Mammary epithelial cell (primary cell): ENCODE data around the gene CHRM4.

Experiments
- CTCF ChIP-seq, 2 donors: IDR thresholded peaks in 1 of 2; conservative IDR thresholded peaks in 1 of 2; 2 replicates each; pipeline ENCODE4 v1.5.1; 2011 to 2012; ENCODE audit warnings: inconsistent platforms in 2 of 2, low read length in 2 of 2, mild to moderate bottlenecking in 2 of 2, control low read depth in 1 of 2, low read depth in 1 of 2; ENCODE audit not compliant: insufficient read depth in 1 of 2; ENCODE audit errors: extremely low read depth in 1 of 2
- EZH2 ChIP-seq: IDR thresholded peaks from 2 replicates; pipeline ENCODE4 v1.6.1; 2012; ENCODE audit warnings: low read length, inconsistent platforms, borderline replicate concordance

DNA sequence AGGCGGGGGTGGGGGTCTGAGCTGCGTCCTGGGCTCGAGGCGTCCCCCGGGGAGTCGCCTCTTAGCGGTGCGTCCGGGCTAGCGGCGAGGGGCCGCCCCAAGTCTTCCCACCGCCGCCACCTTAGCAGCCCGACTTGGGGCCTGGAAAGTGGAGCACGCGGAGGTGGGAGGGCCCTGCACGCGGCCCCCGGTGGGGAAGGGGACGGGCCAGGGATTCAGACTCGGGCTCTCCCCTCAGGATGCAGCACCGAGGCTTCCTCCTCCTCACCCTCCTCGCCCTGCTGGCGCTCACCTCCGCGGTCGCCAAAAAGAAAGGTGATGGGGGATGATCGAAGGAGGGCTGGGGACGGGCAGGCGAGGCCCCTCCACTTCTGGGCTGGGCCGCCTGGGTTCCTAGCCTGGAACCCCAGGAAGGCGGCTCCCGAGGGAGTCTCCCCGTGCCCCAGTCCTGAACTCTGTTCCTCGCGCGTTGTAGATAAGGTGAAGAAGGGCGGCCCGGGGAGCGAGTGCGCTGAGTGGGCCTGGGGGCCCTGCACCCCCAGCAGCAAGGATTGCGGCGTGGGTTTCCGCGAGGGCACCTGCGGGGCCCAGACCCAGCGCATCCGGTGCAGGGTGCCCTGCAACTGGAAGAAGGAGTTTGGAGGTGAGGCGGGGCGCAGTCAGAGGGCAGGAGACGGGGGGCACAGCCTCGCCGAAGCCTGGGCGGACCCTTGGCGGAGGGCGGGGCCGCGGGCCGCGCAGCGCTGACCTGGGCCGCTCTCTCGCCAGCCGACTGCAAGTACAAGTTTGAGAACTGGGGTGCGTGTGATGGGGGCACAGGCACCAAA is 9.5 kb downstream of the CHRM4 start:
- TF ChIP-seq CTCF (conservative IDR thresholded peaks at IDR 0.05 in 1 of 2, IDR thresholded peaks at IDR 0.05 in 1 of 2; ENCODE audit: extremely low read depth in 1 of 2, insufficient read depth in 1 of 2, low read depth in 1 of 2, low read length in 2 of 2): no peak
- no peak for TF ChIP-seq EZH2
